Hypothalamus (tissue), 51 donors: Measurements from ENCODE around the gene BMP4.

Experiments
- DNase-seq, 51 donors: peaks; one replicate each; lab custom pipeline; 2025; lab: John Stamatoyannopoulos, UW

Gene BMP4

GRCh38 chr14:53967606-53968005 lies 11.0 kb upstream of the BMP4 start:
- no peak for DNase-seq

DNA sequence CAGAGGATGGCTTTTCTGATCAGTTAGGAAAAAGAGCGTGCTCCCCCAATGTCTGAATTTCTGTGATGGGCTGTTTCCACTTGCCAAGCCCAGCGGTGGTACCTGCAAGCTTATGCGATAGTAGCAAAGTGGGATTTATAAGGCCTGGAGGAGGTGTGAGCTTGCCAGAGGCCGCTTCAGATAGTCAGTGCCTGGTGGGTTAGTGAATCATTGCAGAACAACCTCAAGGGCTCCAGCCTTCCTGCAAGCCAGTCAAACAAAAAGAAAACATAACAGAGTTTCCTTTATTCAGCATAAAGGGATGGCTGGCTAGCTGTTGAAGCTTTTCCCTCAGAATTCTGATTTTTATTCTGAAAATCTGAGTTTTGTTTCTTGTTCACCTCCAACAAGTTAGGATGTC lies 7.6 kb upstream of the BMP4 start:
- no peak for DNase-seq

GRCh38 chr14:53963320-53964227 lies 6.9 kb upstream of the BMP4 start:
- DNase-seq: no peak

GRCh38 chr14:53962953-53963319 lies 6.3 kb upstream of the BMP4 start:
- no peak for DNase-seq

DNA sequence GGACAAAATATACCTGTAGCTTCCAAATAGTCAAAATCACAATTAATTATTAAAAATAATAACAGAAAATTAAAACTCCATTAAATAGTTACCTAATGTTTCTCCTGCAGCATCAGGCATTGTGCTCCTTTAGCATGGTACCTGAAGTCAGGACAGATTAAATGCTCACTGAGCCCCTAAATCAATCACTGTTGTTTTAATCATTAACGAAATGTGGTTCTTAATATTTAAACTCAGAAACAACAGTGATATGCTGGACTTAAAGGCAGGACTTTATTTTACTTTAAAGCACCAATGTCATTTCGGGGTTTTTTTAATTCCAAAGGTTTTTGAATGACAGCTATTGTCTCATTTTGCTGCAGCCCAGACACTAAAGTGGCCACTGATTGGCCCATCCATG lies 2.0 kb upstream of the BMP4 start:
- no peak for DNase-seq

DNA sequence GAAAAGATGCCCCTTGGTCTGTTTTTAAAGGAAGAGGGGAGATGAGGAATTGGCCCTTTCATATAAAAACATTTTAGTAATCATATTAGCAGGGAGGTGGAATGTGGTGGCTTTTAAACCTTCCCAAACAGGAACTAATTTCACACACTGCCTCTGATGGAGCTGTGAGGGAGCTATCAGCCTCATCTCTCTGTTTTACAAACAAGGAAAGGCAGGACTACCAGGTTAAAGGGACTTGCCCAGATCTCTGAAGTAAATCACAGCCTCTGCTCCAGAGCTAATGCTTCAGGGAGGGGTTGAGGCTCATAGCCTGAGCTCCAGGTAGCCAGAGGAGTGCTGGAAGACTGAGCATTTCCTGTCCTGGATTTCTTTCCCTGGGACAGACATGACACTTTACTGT lies 1.1 kb upstream of the BMP4 start:
- DNase-seq: no peak

GRCh38 chr14:53955671-53956426 lies 776 bp downstream of the BMP4 start:
- no peak for DNase-seq

- DNase-seq: no peak
Observed at GRCh38 chr14:53955229-53955556, 1.4 kb downstream of the BMP4 start.

GRCh38 chr14:53954551-53955228 lies 1.9 kb downstream of the BMP4 start:
- peak in 1 of 51 donors; percentile 16 for DNase-seq

GRCh38 chr14:53953828-53954550 lies 2.6 kb downstream of the BMP4 start:
- DNase-seq: peak in 3 of 51 donors; percentile 13 to 51 (median 20)

DNA sequence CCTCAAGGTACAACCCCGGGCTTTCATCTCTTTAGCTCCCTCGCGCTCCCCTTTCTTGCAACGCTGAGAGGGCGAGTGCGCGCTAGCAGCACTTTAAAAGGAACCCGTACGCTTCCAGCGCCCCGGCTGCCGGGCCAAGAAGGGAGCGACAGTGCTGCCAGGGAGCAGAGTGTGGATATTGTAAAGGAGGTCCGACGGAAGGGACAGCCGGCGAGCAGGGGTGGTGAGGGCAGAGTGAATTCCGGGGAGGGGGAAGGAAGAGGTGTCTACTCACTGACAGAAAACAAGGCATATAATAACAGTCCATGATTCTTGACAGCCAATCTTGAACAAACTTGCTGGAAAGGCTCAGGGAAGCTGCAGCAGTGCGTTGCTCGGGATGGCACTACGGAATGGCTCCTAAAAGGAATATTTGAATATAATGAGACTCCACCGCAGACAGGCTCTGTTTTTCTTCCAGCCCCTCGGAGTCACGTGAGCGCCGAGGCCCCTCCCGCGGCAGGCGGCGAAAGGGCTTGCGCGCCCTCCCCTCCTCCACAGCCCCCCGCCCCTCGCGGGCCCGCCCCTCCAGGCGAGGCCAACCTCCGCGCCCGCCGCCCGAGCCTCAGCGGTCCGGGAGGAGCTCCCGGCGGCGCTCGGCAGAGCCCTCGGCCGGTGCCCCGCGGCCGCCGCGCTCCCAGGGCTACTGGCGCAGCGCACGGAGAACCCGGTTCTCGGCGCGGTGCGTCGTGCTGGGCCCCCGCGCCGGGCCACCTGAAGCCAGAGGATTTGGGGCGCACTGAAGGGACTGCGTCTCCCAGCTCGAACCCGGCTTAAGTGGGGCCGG lies 3.4 kb downstream of the BMP4 start:
- DNase-seq: peak in 34 of 51 donors; percentile 9 to 71 (median 45)

DNA sequence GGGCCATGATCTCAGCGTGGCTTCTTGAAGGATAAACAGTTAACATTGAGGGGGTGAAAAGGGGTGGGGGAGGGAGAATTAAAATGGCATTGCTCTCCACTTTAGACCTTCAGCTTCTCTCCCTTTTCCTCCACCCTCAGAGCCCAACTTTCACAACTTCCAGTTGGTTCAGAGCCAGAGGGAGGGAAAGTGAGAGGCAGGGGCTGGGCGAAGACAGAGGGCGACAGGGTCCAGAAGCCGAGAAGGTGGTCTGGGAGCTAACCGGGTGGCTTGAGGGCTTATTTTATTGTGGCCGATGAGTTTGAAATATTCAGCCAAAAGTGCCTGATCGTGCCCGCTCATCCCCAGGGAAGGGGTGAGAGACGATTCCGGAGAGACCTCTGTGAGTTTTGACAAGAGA lies 4.1 kb downstream of the BMP4 start:
- no peak for DNase-seq

DNA sequence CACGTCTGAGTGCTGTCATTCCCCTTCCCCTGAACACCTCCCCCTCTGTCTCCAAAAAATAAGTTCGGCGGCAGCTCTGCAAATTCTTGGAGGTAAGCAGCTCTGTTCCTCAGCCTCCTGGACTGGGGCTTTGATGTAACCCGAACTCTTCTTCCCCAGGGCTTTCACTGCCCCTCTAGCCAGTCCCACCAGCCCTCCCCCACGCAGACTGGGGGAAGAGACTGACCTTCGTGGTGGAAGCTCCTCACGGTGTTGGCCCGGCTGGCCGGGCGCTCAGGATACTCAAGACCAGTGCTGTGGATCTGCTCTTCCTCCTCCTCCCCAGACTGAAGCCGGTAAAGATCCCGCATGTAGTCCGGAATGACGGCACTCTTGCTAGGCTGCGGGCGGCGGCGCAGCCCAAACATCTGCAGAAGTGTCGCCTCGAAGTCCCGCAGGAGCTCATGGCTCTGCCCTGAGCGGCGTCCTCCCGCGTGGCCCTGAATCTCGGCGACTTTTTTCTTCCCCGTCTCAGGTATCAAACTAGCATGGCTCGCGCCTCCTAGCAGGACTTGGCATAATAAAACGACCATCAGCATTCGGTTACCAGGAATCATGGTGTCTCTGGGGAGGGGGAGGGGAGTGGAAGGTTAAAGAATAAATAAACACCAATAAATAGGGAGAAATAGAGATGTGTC lies 4.9 kb downstream of the BMP4 start:
- no peak for DNase-seq

DNA sequence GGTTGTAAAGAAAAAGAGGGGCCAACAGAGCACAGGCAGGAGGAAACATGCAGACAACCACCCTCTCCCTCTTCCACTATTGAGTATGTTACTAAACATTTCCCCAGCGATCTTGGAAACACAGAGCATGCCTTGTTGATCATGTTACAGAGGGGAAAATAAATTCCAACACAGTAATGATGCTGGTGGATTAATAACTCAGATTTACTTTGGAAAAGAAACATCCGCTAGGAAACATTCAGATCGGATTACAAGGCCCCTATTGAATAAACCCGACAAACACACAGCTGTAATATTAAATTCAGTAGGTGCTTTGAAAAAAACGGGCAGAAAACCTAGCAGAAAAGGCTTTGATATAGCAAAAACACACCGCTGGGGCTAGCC lies 5.4 kb downstream of the BMP4 start:
- DNase-seq: no peak

DNA sequence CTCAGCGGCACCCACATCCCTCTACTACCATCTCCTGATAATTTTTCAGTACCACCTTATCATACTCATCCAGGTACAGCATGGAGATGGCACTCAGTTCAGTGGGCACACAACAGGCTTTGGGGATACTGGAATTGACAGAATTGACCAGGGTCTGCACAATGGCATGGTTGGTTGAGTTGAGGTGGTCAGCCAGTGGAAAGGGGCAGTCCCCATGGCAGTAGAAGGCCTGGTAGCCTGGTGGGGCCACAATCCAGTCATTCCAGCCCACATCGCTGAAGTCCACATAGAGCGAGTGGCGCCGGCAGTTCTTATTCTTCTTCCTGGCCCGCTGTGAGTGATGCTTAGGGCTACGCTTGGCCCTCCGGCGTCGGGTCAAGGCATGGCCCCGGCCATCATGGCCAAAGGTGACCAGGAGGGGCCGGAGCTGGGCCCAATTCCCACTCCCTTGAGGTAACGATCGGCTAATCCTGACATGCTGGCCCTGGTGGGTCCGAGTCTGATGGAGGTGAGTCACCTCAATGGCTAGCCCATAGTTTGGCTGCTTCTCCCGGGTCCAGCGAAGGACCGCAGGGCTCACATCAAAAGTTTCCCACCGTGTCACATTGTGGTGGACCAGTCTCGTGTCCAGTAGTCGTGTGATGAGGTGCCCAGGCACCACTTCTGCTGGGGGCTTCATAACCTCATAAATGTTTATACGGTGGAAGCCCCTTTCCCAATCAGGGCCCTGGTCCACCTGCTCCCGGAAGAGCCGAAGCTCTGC lies 6.4 kb downstream of the BMP4 start:
- DNase-seq: no peak

GRCh38 chr14:53949201-53949600 lies 7.4 kb downstream of the BMP4 start:
- DNase-seq: no peak

DNA sequence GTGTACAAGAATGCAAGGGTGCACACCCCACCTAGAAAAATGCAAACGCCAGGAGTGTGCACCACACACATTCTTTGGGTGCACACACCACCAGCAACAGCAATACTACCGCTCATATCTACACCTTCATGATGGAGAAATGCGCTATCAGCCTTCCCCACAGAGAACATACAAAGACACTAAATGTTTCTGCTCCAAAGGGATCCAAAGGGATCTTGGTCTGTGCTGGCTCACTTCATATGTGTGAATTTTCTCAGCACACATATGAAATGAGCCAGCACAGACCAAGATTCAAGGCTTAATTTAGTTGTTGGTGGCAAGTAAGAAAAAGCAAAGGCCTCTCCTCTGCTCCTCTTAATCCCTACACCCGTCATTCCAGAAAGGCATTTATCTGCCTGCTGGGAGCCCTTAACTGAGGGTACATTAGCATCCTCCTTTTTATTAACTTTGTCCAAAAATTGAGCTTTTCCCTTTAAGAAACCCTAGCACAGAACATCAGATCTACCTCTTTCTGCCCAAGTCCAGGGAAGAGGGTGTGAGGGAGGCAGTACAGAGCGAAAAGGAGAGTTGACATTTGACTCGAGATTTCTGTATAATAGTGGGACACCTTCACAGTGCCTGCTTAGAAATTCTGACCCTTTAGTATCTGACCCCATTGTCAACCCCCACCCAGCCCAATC lies 8.3 kb downstream of the BMP4 start:
- DNase-seq: no peak
